NCI-H510A treated with DMSO at 0.1 percent for 48 hours (cell line): ENCODE data around the gene NRP1.
"Not testable (repeated sequence)": the region's sequence is repeated elsewhere in the genome, so short reads cannot be mapped to it uniquely, and the experiment has no call there.

Source experiments
- DNase-seq: peaks from one replicate; lab custom pipeline; 2025; lab: John Stamatoyannopoulos, UW

The NRP1 gene

DNA sequence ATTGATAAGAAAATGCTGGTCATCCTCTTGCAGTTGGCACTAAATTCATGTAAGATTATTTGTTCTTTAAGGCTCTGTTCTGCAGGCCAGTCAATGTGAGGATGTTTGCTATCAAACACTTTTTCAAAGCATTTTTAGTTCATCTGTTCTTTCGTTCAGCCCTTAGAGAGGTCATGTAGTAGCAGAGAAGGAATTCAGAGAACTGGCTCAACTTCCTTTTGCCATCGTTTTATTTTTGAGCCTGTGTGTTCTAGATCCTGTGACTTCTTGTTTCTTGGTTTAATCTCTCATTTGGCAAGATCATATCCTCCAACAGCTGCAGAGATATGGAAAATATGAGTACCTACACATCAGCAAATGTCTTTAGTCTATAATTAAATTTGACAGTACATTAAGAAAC lies 184.3 kb downstream of the NRP1 start:
- no peak for DNase-seq

DNA sequence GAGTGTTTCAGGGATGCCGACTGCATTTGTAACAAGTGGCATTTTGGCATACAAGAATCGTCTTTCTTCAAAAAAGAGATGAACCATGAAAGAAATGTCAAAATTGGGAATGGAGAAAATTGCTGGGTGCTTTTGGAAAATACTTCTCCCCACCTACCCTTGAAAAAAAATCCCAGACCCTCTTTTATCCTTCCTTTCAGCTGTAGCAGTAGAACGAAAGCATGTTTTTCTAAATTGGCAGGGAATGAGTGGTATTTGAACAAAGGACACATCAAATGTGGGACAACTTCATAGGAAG lies 187.5 kb downstream of the NRP1 start:
- DNase-seq = no peak

DNA sequence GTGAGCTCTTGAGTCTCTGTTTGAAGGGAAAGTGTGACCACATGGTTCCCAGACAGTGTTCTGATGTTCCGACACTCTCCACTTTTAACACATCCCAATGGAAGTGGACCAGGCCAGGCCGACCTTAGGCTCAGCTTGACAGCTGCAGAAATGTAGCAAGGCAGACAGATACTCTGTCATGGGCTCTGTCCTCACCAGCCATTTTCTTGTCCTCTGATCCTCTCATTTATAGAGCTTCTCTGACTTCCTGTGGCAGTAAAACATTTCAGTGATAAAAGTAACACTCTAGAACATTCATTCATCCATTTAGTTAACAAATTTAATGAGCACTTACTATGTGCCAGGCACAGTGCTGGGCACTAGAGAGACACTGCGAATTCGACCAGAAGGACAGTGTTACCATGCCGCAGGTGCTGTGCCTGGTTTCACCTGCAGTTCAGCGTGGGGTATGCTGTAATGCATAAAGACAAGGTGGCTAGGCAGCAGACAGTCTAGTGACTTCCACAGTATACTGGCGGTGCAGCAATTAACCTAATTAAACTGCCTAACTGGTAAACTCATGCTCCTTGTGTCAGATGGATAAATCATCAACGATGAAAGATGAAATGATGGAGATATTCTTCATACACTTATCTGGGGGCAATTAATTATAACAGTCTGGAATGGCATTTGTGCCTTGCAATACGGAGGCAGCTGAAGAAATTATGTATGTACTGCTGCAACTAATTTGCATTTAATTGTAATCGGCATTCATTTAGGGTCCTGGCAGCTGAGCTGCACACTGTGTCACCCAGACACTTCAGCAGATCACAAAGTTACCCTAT lies 188.1 kb downstream of the NRP1 start:
- no peak for DNase-seq

DNA sequence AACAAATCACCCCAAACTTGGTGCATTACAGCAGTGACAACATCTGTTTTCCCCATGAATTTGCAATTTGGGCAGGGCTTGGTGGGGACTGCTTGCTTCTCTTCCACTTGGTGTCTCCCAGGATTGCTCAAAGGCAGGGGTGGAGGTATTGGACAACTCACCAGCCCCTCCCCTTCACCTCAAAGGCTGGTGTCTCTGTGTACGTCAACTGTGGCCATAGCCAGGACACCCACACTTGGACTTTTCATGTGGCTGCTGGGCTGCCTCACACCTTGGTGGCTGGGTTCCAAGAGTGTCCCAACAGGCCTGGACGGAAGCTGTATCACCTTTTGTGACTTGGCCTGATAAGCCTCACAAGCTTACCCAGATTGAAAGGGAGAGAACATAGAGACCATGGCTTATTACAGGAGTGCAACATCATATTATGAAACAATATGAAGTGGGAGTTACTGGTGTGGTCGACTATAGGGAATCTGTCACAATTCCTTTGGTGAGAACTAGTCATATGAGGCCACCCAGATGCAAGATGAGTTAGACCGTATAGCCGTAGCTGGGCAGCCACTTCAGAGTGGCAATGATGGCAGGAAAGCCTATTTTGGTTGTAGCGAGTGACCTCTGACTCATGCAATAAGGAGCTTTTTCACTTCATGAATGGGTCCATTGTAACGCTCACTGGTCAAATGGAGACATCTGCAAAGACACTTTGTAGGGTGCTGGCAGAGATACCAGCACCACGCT lies 188.8 kb downstream of the NRP1 start:
- DNase-seq = no peak

DNA sequence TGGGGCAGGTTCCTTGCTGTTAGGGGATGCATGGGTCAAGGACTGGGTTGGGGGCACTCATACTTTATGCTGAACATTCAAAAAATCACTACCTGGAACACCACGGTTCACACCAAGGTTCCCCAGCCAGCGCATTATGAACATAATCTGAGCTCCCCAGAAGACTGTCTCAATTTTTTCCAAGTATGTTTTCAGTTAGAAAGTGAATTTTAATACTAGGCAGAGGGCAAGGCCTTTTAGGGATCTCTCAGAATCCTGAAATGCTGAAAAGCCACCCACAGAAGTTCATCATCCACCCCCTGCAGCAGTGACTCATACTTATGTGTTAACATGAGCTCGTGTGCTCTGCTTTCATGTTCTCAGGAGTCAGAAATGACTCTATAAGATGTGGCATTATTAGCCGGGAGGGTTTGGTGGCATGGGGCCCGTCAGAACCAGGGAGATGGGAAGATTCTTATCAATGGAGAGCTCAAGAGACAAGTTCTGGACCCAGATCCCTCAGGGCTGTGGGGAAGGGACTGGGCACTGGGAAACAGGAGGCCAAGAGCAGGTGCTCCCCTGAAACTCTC lies 191.2 kb downstream of the NRP1 start:
- DNase-seq = no peak

DNA sequence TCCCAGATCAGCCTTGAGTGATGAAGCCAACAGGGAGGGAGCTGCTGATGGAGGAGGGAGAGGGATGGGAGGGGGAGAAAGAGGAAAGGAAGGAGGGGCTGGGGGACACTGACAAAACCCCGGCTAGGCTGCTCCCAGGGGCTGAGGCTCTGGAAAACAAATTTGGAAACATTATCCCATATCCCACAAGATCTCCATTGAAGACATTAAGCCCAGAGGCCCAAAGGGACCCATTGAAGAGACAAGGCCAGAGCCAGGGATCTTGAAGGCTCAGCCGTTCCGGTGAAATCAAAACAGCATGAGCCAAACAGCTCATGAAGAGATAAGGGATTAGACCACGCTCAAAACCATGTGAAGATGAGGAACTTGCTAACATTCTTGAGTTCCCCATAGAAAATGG lies 192.2 kb downstream of the NRP1 start:
- no peak for DNase-seq

DNA sequence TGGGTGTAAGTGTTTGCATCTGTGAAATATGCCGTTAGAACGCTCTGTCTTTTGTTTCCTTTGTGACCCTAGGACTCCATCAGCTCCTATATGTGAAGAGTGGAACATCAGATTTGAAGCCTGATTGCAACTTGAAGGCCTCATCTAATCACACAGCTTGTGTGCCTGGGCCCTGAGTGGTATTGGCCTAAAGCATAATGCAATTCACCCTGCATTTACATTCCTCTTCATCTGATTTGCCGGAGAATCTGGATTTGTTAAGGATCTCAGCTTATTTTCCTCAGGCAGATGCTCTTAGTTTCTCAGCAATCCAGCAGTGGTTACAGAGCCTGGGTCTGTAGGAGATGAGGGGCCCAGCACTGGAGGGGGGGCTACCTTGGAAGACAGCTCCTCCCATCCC lies 193.2 kb downstream of the NRP1 start:
- no peak for DNase-seq

DNA sequence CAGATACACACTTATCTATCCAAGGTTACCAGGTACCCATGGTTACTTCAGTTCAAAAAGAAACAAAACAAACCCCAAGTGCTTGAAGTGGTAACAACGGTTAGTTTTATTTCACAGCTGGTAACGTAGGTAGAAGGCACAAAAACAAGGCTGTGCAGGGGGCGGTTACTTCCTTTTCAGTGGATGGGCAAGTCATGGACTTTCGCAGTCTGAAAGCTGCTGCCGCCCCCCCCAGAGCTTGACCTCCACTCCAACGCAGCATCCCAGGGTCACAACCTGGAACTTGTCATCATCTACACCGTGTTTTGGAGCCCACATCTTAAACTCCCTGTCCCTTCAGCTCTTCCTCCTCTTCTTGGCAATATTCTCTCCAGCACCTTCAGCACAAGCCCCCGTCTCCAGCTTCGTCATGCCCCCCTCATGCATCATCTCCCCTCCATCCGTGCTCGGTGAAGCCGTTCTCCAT lies 195.3 kb downstream of the NRP1 start:
- peak; percentile 7 for DNase-seq

DNA sequence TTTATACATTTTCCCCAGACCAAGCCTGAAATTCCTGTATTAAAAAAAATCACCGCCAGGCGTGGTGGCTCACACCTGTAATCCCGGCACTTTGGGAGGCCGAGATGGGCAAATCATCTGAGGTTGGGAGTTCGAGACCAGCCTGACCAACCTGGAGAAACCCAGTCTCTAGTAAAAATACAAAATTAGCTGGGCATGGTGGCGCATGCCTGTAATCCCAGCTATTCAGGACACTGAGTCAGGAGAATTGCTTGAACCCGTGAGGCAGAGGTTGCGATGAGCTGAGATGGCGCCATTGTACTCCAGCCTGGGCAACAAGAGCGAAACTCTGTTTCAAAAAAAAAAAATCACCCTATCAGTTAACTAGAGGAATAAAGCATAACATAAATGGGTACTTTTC lies 195.8 kb downstream of the NRP1 start:
- not testable (repeated sequence) for DNase-seq

DNA sequence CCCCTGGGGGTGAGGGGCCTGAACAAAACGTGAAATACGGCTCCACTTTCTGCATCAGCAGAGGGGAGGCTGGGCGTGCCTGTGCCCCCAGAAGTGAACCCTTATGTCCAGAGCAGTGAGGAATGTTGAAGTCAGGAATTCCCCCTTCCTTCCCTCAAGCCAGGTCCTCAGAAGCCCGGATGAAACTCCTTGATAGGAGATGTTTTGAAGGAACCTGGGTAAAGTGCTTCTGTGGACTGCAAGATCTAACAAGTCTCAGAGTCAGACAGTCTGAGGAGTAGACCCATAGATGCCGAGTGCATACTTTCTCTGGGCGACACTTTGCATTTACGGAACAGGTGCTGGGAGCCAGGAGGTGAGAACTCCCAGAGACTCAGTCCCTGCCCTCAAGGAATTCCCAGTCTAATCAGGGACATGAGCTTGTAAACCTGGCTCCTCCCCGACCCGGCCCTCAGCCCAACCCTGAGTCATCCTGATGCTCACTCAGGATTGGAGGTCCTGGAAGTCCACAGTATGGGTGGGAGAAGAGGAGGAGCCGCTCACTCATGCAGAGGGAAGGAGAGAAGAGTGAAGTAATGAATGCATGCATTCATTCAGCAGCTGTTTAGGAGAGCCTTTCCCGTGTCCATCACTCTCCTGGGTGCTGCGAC lies 197.0 kb downstream of the NRP1 start:
- DNase-seq = no peak

DNA sequence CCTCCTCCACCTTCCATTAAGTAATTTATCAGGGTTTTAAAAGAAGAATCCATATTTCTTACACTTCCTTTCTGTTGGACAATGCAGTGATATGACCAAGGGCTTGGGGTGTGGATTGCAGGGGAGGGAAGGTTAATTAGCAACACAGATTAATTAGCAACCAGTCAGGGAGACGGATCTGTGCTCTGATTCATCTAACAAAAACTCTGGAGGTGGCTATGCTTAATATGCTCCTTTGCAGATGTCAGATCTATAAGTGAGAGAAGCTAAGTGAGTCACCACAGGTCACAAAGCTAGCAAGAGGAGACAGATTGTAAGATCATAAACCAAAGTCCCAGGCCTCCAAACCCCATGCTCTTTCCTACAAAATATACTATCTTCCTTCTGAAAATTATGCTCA lies 197.7 kb downstream of the NRP1 start:
- no peak for DNase-seq

DNA sequence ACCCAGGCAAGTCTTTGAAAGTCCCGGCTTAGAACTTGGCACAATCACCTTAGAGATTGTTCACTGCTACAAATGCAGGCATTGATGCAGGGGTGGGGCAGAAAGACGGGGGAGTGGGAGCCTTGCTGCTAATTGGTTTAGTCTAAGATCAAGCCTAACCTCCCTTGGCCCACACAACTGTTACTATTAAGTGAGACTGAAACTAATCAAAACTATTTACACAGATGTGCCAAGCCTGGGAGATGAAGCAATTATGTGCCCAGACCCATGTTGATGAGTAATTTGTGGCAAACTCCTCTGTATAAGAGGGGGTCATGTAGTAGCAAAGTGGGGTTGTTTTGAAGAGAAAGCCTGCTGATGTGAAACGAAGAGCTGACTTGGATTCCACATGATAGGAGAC lies 198.2 kb downstream of the NRP1 start:
- no peak for DNase-seq

DNA sequence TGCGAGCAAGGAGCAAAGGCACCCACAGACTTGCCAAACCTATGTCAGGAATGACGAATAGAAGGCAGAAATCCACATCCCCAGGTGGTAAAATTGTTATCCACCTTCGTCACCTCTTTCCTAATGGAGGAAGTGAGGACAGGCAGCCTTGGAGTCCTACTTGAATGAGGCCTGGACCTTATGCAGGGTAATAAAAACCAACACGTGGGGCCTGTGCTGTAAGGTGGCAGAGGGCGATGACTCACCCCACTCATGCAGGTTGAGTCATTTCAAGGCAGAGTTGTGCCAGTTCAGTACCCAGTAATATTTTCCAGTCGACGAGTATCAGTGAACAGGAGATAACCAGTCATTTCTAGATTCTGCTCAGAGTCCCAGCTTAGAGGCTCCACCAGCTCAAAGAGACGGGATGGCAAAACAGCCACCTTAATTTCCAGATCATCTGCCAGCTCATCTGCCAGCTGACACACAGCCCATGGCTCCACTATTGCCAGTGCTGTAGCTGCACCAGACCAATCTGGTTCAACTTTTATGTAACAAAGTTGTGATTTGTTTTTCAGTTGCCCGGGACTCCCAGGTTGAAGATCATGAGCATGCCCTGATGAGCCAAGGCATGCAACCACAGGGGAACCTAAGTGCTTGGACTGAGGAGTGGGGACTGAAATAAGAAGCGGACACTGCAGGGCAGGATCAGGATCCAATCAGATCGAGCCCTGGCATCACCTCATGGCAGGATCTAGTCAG lies 200.3 kb downstream of the NRP1 start:
- peak; percentile 4 for DNase-seq

DNA sequence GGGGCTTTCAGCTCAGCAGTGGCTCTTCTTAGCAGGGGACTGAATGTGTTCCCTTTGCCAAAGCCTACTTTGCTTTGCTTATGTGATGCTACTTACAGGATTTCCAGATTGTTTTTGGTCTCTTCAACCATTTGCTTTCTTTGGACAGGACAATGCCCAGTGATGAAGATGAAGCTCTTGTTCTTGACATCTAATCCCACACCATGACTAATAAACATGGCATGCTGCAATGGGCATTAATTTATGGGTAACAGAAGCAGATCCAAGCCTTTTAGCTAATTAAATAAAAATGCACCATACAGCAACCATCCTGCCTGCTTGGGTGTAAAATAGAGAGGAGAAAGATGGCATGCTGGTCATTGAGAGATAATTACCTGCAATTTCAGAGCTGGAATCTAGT lies 200.9 kb downstream of the NRP1 start:
- no peak for DNase-seq

DNA sequence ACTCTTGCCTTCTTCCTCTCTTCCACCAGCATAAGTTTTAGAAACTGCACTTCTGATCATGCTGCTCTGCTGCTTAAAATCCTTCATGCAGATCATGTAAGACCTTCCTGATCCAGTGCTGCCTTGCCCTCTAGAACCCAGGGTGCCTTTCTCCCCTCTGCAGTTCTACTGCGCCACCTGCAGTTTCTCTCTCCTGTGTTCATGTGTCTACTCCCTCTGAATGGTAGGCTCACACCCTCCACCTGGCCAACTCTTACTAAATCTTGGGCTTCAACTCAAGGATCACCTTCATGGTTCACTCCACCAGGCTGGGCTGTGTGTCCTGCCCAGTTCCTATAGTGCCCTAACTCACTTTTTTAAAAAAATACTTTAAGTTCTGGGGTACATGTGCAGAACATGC lies 201.8 kb downstream of the NRP1 start:
- DNase-seq = no peak

DNA sequence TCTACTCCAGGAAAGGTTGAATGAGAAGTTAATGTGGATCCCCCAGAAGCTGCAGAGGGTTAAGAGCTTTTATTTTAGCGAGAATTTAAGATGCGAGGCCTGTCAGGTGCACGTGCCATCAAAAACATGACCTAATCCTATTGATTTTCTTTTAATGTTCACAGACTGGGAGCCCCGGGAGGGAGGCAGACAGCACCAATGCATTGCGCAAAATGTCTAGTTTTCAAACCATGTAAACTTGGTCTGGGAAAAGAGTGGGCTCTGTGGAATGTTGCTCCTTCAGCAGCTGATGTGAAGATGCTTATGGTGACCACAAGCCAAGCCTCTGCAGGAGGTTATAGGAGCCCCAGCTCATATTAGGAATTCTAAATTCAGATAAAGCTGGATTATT lies 204.5 kb downstream of the NRP1 start:
- no peak for DNase-seq

DNA sequence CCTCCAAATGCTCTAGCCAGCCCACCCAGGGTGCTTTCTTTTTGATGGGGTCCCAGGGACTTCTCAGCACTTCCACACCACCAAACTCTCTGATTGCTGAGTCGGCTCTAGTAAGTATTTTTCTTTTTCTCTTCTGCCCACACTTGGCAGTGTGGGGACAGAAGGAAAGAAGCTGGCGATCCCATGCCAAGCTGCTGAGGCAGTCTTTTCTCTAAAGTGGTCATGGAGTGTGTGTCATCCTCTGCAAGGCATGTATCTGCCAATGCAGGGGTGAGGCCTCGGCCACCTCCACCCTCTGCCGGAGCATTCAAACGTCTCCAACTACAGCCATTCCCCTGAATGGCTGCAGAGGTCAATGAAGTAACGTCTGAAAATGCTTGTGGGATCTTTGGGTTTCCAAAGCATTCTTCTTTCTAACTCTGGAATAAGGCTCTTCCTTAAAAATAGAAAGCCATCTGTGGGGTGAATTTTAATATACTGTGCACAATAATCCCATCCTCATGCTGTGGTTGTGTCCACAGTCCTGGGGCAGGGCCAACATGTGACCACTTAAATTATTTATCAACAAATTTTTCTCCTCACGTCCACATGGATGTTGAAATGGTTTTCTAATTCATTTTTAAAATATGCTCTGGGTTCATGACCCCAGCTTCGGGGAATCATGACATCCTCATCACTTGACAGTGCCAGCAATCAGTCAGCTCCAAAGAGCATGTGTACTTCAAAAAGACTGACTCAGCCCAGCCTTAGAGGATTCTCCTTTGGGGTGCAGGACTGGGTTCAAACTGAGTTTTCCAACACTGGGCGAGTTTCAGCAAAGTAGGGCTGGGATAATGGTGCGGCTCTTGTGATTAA lies 205.1 kb downstream of the NRP1 start:
- no peak for DNase-seq

DNA sequence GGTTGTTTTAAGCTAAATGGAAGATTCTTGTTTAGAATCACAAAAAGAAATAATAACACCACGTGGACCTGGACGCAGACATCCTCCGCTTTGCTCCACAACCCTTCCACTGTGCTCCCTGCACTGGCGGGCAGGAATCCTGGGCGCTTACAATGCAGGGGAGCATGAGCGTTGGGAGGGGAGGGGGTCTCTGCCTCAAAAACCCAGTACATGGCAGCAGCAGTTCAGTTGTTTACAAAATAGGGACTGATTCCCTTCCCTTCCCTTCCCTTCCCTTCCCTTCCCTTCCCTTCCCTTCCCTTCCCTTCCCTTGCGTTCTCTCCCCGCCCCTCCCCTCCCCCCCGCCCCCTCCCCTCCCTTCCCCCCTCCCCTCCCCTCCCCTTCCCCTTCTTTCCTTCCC lies 206.8 kb downstream of the NRP1 start:
- no peak for DNase-seq
